SK-N-MC (cell line): ENCODE data around the gene PRDM5.

Experiments
- EZH2 ChIP-seq: fragments of 200-600 bp; sonication (generic); IDR thresholded peaks from one replicate; pipeline ENCODE4 v1.6.1; 2017; ENCODE audit warnings: antibody characterized with exemption
- FOXP2 ChIP-seq: optimal IDR thresholded peaks from 2 replicates; pipeline ENCODE3; 2011; ENCODE audit warnings: mild to moderate bottlenecking, moderate library complexity; ENCODE audit not compliant: insufficient read depth; ENCODE audit errors: extremely low read length, control extremely low read depth
- POLR2AphosphoS5 ChIP-seq: IDR thresholded peaks from 2 replicates; pipeline ENCODE4 v1.6.1; 2012; ENCODE audit warnings: mild to moderate bottlenecking, low read depth, low read length, borderline replicate concordance

GRCh38 chr4:120839334-120839973 lies 83.1 kb downstream of the PRDM5 start:
- TF ChIP-seq EZH2: no peak
- no peak for TF ChIP-seq POLR2AphosphoS5
- no peak for TF ChIP-seq FOXP2
